Cortex of kidney (tissue), 1 donor: ENCODE results near the gene HPDL.
"Not testable (repeated sequence)": the region's sequence is repeated elsewhere in the genome, so short reads cannot be mapped to it uniquely, and the experiment has no call there.

Experiments used
- DNase-seq: peaks from one replicate; lab custom pipeline; 2025; lab: John Stamatoyannopoulos, UW

Gene HPDL

GRCh38 chr1:45326627-45327623, at the start of gene HPDL:
Gene HPDL (plus strand): TSS chr1:45326895. CDS start chr1:45327149, 254 bp downstream.
- DNase-seq: no peak

DNA sequence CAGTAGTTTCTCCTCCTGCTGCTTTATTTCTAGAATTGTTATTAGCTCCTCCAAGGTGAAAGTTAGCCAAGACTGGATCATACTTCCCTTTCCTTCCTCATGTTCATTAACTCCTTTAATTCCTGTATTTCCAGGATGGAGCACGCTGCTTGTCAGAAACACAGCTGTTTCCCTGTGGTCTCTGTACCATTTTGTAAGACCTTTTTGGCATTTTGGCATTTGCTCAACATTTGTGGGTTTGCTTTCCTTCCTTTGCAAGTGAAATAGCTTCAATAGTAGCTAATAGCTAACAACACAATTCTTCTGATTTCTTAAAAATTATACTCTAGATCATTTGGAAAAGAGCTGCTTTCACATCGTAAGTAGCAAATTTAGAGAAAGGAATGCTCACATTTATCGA, 44.3 kb upstream of the HPDL start:
- no peak for DNase-seq

DNA sequence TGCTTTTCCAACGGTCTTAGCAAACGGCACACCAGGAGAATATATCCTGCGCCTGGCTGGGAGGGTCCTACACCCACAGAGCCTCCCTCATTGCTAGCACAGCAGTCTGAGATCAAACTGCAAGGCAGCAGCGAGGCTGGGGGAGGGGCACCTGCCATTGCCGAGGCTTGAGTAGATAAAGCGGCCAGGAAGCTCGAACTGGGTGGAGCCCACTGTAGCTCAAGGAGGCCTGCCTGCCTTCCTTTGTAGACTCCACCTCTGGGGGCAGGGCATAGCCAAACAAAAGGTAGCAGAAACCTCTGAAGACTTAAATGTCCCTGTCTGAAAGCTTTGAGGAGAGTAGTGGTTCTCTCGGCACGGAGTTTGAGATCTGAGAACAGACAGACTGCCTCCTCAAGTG, 41.8 kb upstream of the HPDL start:
- DNase-seq: not testable (repeated sequence)

GRCh38 chr1:45286521-45286920, 40.2 kb upstream of the HPDL start:
- DNase-seq: not testable (repeated sequence)

DNA sequence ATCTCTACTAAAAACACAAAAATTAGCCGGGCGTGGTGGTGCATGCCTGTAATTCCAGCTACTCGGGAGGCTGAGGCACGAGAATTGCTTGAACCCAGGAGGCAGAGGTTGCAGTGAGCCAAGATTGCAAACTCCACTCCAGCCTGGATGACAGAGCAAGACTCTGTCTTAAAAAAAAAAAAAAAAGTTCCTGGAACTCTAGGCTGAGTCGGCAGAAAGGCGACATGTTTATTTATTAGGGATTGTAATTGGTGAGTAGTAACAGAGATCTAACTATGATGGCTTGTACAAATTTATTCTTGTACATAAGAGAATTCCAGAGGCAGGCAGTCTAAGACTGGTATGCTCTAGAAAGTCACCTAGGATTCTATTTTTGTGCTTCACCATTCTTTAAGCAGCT, 35.7 kb upstream of the HPDL start:
- DNase-seq: not testable (repeated sequence)

- DNase-seq: no peak
Measured at GRCh38 chr1:45291716-45292115, 35.0 kb upstream of the HPDL start.

GRCh38 chr1:45297666-45298356, 28.9 kb upstream of the HPDL start:
- no peak for DNase-seq

DNA sequence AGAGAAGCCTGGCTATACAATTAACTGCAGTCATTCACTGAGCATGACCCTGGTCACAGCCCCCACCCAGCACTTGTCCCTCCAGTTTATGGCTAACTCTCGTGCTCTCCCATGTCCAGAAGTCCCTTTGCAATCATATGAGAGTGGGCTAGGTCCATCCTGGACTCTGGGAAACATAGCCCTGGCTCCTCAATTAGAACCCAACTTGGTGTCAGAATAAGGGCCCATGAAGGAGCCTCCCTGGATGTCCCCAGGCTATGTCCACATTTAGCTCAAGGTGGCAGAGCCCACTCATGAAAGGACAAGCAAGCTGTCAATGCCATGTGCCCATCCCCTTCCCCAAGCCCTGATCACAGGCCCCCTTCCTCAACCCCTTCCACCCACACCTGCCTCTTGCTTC, 27.4 kb upstream of the HPDL start:
- DNase-seq: no peak

DNA sequence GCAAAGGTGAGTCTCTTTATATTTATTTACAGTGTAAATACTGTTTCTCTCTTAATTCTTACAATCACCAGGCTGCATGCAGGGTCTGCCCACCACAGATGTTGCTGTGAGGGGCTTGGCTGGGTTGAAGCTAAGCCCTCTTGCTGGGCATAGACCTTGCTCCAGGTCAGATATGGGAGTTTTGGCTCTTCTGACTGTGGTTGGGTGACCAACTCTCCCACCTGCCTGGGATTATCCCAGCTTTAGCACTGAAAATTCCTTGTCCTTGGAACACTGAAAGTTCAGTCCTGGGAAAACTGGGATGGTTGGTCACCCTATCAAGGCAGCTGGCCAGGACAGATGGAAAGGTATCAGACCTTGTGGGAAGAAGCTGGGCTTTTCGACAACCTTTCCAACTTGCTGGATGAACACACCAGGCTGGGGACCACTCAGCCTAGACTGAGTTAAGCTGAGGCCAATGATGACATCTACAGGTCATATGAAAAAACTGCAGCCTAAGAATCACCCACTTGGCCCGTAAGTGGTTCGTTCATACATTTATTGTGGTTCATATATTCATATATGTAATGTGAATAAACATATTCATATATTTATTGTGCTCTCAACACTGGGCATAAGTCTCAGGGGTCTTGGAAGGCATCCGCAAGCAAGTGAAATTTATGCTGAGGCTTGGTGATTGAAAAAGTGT, 26.6 kb upstream of the HPDL start:
- no peak for DNase-seq

GRCh38 chr1:45300669-45300997, 26.1 kb upstream of the HPDL start:
- no peak for DNase-seq

DNA sequence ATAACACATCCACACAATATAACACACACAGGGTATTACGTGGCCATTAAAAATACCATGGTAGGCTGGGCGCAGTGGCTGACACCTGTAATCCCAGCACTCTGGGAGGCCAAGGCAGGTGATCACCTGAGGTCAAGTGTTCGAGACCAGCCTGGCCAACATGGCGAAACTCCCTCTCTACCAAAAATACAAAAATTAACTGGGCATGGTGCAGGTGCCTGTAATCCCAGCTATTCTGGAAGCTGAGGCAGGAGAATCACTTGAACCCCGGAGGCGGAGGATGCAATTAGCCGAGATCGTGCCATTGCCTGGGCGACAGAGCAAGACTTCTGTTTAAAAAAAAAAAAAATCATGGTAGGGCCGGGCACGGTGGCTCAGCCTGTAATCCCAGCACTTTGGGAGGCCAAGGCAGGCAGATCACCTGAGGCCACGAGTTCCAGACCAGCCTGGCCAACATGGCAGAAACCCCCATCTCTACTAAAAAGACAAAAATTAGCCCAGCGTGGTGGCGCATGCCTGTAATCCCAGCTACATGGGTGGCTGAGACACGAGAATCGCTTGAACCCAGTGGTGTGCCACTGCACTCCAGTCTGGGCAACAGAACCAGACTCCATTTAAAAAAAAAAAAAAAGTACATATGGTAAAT, 24.1 kb upstream of the HPDL start:
- no peak for DNase-seq

DNA sequence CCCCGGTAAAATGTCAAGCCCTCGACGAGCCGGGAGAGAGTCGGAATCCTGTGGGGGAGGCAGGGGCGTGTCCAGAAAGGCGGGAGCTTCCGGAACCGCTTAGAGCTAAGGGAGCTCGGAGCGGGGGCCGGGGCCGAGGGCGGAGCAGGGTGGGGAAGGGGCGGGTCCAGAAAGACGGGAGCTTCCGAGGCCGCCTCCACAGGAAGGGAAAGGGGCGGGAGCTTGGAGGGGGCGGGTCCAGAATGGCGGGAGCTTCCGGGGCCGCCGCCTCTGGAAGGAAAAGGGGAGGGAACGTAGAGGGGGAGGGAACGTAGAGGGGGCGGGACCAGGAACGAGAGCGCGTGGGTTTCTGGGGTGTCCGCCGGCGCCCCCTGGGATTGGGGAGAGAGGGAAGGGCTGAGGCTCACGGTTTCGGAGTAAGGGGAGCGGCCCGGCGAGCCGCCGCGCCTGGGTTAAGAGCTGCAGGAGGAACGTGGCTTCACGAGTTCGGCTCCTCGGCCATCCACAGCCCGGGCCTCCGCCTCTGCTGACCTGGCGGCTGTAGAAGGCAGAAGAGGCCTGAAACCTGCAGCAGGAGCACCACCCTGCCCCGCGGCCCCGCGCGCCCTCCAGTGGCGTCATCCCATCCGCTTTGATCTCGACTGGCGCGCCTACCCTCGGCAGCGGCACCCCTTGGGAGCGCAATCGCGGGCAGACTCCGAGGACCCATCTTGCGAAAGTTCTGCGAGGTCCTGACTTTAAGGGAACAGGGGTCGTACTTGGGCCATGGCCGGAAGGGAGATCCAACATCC, 23.0 kb upstream of the HPDL start:
- DNase-seq: peak; percentile 53

DNA sequence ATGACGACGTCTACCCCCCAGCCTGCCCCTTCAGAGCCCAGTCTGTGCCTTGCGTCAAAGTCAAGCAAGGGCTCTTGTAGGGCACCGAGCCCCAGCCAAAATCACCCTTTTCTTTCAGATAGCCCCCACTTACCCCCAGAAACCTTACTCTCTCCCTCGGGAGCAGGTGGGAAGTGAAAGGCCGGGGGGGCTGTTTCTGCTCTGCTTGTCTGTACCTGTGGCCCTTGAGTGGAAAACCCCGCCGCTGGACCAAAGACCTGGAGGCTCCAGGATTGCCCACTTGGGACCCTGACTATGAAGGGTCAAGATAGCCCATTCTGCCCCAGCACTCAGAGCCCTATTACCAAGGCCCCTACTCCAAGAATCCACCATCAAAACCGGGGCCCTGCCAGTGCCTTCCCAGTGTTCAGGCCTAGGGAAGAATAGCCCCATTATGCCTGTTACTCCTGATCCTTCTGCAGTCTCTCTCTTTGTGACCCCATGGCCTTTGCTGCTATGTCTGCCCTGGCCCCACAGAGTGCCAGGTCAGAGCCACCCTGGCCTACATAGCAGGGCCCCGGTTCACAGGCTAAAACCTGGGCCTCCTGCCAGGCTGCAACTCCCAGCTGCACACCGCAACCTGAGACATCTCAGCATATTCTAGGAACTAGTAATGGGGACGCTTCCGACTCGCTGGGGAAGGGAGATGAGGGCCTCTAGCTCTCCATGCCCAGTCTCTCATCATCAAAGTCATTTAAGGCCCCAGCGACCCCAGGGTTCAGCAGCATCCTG, 22.2 kb upstream of the HPDL start:
- no peak for DNase-seq

- no peak for DNase-seq
Measured at GRCh38 chr1:45305231-45305630, 21.5 kb upstream of the HPDL start.

DNA sequence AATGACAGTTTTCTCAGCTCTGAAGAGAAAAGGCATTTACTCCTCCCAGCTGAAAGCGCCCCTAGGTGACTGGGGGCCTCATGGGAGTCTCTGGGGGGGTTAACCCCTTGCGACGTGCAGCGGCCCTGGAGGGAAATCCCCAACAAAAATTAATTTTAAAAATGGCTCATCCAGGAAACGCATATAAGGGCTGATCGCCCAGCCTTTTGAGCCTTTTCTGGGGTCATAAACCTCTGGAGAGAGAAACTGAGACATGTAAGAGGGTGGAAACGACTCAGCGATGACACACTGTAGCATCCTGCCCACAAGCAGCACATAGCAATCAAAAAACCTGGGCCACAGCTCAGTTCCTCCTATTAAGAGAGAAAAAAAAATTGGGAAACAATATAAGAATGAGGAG, 20.4 kb upstream of the HPDL start:
- no peak for DNase-seq

DNA sequence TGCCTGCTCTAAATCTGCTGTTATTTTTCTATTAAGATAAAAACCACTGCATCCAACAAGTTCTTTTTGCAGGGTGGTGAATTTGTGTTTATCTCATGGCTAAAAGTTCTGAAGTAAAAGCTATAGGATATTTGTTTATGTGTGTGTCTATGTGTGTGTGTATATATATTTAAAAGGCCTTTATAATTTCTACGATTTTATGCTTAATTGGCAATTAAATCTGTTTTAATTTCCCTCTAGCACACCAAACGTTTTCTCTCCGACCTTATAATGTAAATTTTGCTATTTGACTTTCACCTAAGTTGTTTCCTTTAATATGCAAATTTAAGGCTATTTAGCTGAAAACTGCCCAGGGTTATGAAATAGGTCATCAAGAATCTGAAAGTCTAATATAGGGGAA, 19.8 kb upstream of the HPDL start:
- DNase-seq: no peak

DNA sequence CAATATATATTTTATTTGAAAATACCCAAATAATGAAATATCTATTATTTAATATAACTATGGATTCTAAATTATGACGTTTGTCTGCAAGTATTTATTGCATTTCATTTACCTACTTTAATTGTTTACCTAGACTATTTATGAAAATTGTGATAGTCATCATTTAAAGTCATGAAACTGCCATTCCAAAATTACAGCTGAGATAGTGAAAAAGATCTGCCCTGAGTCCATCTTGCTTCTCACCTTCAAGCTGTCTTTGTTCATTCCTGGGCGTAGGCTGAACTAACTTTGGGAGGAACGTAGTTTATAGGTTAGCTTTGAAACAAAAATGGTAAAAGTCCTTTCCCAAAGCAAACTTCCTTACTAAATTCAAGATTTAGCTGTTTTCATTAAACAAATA, 12.4 kb upstream of the HPDL start:
- no peak for DNase-seq

DNA sequence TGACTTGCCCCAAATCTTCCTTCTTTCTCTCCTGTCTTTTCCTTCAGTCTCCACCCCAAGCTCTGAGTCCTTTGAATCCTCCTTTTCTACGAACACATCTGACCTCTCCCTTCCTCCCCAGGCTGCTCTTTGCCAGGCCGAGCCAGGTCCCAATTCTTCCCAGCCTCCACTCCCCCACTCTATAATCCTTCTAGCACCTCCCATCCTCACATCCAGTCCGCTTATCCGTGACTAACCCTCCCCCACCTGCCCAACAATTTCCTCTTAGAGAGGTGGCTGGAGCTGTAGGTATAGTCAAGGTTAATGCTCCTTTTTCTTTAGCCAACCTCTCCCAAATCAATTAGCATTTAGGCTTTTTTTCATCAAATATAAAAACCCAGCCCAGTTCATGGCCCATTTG, 9.5 kb upstream of the HPDL start:
- DNase-seq: no peak

DNA sequence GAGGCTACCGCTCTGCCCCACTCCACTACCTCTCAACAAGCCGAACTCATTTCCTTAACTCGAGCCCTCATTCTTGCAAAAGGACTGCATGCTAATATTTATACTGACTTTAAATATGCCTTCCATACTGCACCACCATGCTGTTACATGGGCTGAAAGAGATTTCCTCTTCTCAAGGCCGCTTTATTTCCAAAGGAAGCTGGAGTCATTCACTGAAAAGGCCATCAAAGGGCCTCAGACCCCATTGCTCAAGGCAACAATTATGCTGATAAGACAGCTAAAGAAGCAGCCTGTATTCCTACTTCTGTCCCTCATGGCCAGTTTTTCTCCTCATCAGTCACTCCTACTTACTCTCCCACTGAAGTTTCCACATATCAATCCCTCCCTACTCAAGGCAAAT, 6.9 kb upstream of the HPDL start:
- DNase-seq: no peak

- no peak for DNase-seq
Measured at GRCh38 chr1:45321444-45321843, 5.3 kb upstream of the HPDL start.
